HL-60 (cell line): ENCODE results near the gene CLCN3.

Experiments
- GABPA ChIP-seq: IDR thresholded peaks from 2 replicates; pipeline ENCODE4 v1.6.1; 2012; ENCODE audit warnings: low read depth
- POLR2AphosphoS5 ChIP-seq: IDR thresholded peaks from 2 replicates; pipeline ENCODE4 v1.6.1; 2012; ENCODE audit warnings: low read depth
- SPI1 ChIP-seq: IDR thresholded peaks from 2 replicates; pipeline ENCODE4 v1.6.1; 2012; ENCODE audit warnings: low read depth, mild to moderate bottlenecking, borderline replicate concordance
- TF ChIP-seq, protein P1 (sequence below): IDR thresholded peaks from one replicate; pipeline ENCODE4 v1.5.1; 2011; ENCODE audit warnings: low read length, control low read depth, inconsistent platforms; ENCODE audit not compliant: insufficient read depth
- TF ChIP-seq, protein P2 (sequence below): IDR thresholded peaks from 2 replicates; pipeline ENCODE4 v1.6.1; 2012; ENCODE audit warnings: low read depth; ENCODE audit not compliant: insufficient replicate concordance

GRCh38 chr4:169601016-169601771, 19.2 kb upstream of the CLCN3 start:
- TF ChIP-seq, protein P1, sequence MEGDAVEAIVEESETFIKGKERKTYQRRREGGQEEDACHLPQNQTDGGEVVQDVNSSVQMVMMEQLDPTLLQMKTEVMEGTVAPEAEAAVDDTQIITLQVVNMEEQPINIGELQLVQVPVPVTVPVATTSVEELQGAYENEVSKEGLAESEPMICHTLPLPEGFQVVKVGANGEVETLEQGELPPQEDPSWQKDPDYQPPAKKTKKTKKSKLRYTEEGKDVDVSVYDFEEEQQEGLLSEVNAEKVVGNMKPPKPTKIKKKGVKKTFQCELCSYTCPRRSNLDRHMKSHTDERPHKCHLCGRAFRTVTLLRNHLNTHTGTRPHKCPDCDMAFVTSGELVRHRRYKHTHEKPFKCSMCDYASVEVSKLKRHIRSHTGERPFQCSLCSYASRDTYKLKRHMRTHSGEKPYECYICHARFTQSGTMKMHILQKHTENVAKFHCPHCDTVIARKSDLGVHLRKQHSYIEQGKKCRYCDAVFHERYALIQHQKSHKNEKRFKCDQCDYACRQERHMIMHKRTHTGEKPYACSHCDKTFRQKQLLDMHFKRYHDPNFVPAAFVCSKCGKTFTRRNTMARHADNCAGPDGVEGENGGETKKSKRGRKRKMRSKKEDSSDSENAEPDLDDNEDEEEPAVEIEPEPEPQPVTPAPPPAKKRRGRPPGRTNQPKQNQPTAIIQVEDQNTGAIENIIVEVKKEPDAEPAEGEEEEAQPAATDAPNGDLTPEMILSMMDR: no peak
- TF ChIP-seq, protein P2, sequence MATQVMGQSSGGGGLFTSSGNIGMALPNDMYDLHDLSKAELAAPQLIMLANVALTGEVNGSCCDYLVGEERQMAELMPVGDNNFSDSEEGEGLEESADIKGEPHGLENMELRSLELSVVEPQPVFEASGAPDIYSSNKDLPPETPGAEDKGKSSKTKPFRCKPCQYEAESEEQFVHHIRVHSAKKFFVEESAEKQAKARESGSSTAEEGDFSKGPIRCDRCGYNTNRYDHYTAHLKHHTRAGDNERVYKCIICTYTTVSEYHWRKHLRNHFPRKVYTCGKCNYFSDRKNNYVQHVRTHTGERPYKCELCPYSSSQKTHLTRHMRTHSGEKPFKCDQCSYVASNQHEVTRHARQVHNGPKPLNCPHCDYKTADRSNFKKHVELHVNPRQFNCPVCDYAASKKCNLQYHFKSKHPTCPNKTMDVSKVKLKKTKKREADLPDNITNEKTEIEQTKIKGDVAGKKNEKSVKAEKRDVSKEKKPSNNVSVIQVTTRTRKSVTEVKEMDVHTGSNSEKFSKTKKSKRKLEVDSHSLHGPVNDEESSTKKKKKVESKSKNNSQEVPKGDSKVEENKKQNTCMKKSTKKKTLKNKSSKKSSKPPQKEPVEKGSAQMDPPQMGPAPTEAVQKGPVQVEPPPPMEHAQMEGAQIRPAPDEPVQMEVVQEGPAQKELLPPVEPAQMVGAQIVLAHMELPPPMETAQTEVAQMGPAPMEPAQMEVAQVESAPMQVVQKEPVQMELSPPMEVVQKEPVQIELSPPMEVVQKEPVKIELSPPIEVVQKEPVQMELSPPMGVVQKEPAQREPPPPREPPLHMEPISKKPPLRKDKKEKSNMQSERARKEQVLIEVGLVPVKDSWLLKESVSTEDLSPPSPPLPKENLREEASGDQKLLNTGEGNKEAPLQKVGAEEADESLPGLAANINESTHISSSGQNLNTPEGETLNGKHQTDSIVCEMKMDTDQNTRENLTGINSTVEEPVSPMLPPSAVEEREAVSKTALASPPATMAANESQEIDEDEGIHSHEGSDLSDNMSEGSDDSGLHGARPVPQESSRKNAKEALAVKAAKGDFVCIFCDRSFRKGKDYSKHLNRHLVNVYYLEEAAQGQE: no peak
- TF ChIP-seq POLR2AphosphoS5 (no peak), GABPA (no peak), SPI1 (no peak)
